Measurements from ENCODE around the gene BARHL1.

GRCh38 chr9:132609184-132609583 is 26.8 kb downstream of the BARHL1 start:
- TF ChIP-seq POLR2A (IDR thresholded peaks at IDR 0.05; ENCODE audit: low read depth, low read length): no peak
- no peak for TF ChIP-seq MXI1 (IDR thresholded peaks at IDR 0.05; ENCODE audit: borderline replicate concordance, low read depth, low read length)
- TF ChIP-seq CEBPB (IDR thresholded peaks at IDR 0.05; ENCODE audit: low read depth, low read length): no peak
- TF ChIP-seq CTCF (conservative IDR thresholded peaks at IDR 0.05; ENCODE audit: low read depth, low read length): no peak
- TF ChIP-seq FOS (IDR thresholded peaks at IDR 0.05; ENCODE audit: low read depth, low read length): no peak
- no peak for TF ChIP-seq USF2 (IDR thresholded peaks at IDR 0.05; ENCODE audit: low read depth, low read length)
- no peak for TF ChIP-seq SMC3 (IDR thresholded peaks at IDR 0.05; ENCODE audit: low read depth, low read length)
- TF ChIP-seq BHLHE40 (IDR thresholded peaks at IDR 0.05; ENCODE audit: low read depth, low read length): no peak
- no peak for TF ChIP-seq RFX5 (IDR thresholded peaks at IDR 0.05; ENCODE audit: low read depth, low read length)
- no peak for TF ChIP-seq NFE2L2 (IDR thresholded peaks at IDR 0.05; ENCODE audit: low read depth, low read length)
- no peak for TF ChIP-seq ELK1 (IDR thresholded peaks at IDR 0.05; ENCODE audit: borderline replicate concordance, low read depth, low read length)
- no peak for TF ChIP-seq RCOR1 (IDR thresholded peaks at IDR 0.05; ENCODE audit: insufficient replicate concordance, low read length)
- TF ChIP-seq RAD21 (IDR thresholded peaks at IDR 0.05; ENCODE audit: low read length): no peak

All from IMR-90 (cell line).